ELF-1 (cell line): ENCODE measurements around the gene EXOG.

Experiments used
- DNase-seq: peaks from one replicate; pipeline ENCODE4 v3.0.0-alpha.2; 2016; ENCODE audit warnings: low read depth, low spot score

EXOG gene

GRCh38 chr3:38545550-38545949, 49.4 kb downstream of the EXOG start:
- no peak for DNase-seq

GRCh38 chr3:38545983-38546382, 49.8 kb downstream of the EXOG start:
- no peak for DNase-seq

GRCh38 chr3:38548154-38548931, 52.2 kb downstream of the EXOG start:
- peak; percentile 84 for DNase-seq

GRCh38 chr3:38549082-38549481, 52.9 kb downstream of the EXOG start:
- DNase-seq = no peak

GRCh38 chr3:38549486-38549885, 53.3 kb downstream of the EXOG start:
- no peak for DNase-seq

GRCh38 chr3:38549957-38550840, 54.1 kb downstream of the EXOG start:
- no peak for DNase-seq

- DNase-seq = no peak
Measured at GRCh38 chr3:38551026-38551832, 55.1 kb downstream of the EXOG start.

GRCh38 chr3:38552364-38552763, 56.2 kb downstream of the EXOG start:
- no peak for DNase-seq

- no peak for DNase-seq
Measured at GRCh38 chr3:38553071-38553470, 56.9 kb downstream of the EXOG start.

- no peak for DNase-seq
Measured at GRCh38 chr3:38554127-38554827, 58.1 kb downstream of the EXOG start.

GRCh38 chr3:38555149-38555840, 59.2 kb downstream of the EXOG start:
- DNase-seq = no peak

- no peak for DNase-seq
Measured at GRCh38 chr3:38555926-38556325, 59.8 kb downstream of the EXOG start.

- DNase-seq = no peak
Measured at GRCh38 chr3:38556640-38557358, 60.7 kb downstream of the EXOG start.

GRCh38 chr3:38558864-38559263, 62.7 kb downstream of the EXOG start:
- DNase-seq = no peak

GRCh38 chr3:38560284-38560683, 64.1 kb downstream of the EXOG start:
- DNase-seq = no peak

GRCh38 chr3:38560996-38561717, 65.0 kb downstream of the EXOG start:
- DNase-seq = no peak

GRCh38 chr3:38561746-38562466, 65.8 kb downstream of the EXOG start:
- DNase-seq = no peak

- no peak for DNase-seq
Measured at GRCh38 chr3:38562467-38562925, 66.4 kb downstream of the EXOG start.
